Effector CD8-positive, alpha-beta T cell (primary cell): Measurements from ENCODE around the gene DAAM1.

Experiments used
- DNase-seq: peaks from one replicate; lab custom pipeline; 2025; lab: John Stamatoyannopoulos, UW

Gene DAAM1

DNA sequence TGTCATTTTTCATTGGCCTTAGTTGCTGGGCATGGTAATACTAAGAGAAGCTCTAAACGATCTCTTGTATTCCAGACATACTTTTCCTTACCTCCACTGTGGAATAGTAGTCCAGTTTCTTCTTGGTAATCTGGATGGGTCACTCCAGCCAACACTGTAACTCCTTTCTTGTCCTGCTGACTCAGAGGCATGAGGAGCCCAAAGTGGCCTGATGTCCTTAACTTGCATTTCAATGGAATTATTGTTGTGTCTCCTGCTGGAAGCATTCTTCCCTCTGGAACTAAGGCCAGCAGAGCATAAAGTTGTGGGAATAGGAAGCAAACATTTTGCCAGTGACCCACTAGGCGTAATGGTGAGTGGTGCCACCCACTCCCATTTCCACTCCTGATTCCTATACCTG, 33.1 kb downstream of the DAAM1 start:
- no peak for DNase-seq

DNA sequence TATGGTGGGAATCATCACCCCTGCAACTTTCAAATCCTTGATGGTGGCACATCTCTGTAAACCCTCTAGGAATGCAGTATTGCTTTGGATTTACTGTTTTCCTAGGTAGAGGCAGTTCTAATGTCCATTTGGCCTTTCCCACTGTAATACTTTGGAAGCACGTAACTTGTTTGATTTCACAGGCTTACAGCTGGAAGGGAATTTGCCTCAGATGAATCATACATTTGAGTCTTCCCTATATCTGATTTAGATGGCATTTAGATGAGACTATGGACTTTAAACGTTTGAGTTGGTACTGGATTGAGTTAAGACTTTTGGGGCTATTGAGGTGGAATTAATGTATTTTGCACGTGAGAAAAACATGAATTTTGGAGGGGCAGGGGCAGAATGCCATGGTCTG, 35.9 kb downstream of the DAAM1 start:
- DNase-seq, result no peak

DNA sequence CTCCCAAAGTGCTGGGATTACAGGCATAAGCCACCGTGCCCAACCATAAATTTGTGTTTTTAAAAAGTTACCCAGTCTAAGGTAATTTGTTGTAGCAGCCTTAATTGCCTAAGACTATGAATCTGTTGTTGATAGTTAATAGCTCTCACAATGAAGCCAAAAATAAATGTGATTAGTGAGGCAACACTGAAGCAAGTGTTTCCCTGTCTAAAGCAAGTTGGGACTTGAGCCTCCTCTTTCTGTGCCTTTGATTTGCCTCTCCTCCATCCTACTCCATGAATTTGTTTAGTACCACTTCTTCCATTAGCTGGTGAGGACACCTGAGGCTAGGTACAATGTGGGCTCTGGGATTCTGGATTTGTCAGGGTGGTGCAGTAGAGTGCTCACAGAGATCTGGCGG, 36.8 kb downstream of the DAAM1 start:
- DNase-seq, result no peak

GRCh38 chr14:59228421-59228820, 40.0 kb downstream of the DAAM1 start:
- DNase-seq, result no peak

- DNase-seq, result no peak
Measured at GRCh38 chr14:59229653-59230406, 41.4 kb downstream of the DAAM1 start.

- no peak for DNase-seq
Measured at GRCh38 chr14:59236195-59236594, 47.7 kb downstream of the DAAM1 start.

DNA sequence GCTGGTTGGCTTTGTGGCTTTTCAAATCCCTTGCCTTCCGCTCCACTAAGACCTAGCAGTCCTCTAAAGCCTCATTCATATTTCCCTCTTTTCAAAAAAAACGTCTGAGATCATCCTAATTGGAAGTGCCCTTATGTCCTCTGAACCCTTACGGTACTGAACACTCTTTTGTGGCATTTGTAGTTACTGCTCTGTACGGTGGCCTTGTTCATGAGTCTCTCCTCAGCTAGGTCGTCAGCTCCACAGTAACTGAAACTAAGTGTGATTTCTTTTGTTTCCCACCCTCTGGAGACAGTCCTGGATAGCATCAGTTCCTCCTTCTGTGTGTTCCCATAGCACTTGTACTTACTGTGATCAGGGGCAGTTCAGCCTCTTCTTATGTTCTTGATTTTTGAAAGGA, 49.7 kb downstream of the DAAM1 start:
- no peak for DNase-seq

- no peak for DNase-seq
Measured at GRCh38 chr14:59239022-59239421, 50.6 kb downstream of the DAAM1 start.

- no peak for DNase-seq
Measured at GRCh38 chr14:59240356-59240755, 51.9 kb downstream of the DAAM1 start.

GRCh38 chr14:59241121-59241520, 52.7 kb downstream of the DAAM1 start:
- no peak for DNase-seq

DNA sequence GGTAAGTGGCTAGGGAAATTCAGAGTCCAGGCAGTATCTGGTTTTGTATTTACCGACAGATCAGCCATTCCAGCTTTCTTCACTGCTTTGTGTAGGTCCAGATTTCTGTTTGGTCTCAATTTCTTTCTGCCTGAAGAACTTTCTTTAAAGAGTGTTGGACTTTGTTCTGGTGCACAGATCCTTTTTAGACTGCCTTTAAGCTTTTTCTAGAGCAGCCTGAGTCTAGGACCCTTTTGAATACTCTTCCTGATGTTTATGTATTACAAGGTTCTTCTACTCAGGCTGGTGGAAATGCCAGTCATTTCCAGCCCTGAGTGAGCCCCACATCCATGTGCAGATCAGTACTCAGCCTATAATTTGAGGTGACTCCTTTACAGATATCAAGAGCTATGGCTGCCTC, 54.7 kb downstream of the DAAM1 start:
- no peak for DNase-seq

GRCh38 chr14:59244581-59244980, 56.1 kb downstream of the DAAM1 start:
- DNase-seq, result no peak

- DNase-seq, result no peak
Measured at GRCh38 chr14:59245809-59246295, 57.4 kb downstream of the DAAM1 start.

- no peak for DNase-seq
Measured at GRCh38 chr14:59246566-59246965, 58.1 kb downstream of the DAAM1 start.

DNA sequence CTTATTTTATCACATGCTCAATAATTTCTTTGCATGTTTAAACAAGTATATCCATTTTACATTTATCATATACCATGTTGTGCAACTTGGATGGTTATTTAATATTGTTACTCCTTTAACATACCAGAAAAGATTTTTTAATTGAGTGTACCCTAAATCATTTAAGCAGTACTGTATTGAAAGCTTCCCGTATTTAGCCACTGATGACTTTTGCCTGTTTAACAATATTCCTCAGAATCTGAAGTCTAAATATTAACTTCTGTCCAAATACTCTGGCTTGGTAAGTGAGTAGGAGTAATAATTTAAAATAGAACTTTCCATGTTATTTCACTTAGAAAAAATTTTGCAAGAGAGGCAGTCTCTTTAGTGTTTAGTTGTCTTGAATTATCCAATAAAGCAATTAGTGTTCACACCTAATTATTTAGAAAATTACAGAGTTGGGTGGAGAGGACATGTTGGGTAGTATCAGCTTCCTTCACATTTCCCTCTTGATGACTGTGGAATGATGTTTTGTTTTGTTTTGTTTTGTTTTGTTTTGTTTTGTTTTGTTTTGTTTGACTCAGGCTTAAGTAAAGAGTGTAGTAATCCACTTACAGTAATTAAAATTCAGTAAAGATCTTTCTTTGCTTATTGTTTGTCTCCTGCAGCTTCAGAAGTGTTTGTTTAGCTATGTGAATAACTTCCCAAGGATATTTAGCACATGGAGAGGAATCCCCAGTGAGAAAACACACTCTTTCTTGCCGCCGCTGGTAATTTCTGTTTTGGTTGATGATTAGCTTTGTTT, 59.5 kb downstream of the DAAM1 start:
- no peak for DNase-seq

DNA sequence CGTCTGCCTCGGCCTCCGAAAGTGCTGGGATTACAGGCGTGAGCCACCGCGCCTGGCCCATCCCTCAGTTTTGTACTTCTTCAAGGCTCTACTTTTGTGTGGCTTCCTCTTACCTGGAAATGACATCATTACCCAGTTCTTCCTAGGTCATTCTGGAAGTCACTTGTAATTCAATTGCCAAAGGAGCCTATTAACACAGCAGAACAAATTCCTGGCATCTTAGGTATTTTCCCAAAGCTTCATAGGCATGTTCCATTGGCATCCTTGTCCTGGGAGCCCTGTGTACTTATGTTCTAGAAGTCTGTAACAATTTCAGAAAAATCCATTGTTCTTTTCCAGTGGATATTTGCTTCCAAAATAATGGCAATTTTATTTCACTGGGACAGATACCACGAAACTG, 60.6 kb downstream of the DAAM1 start:
- no peak for DNase-seq

- no peak for DNase-seq
Measured at GRCh38 chr14:59251811-59252771, 63.6 kb downstream of the DAAM1 start.

- no peak for DNase-seq
Measured at GRCh38 chr14:59252772-59253500, 64.5 kb downstream of the DAAM1 start.

DNA sequence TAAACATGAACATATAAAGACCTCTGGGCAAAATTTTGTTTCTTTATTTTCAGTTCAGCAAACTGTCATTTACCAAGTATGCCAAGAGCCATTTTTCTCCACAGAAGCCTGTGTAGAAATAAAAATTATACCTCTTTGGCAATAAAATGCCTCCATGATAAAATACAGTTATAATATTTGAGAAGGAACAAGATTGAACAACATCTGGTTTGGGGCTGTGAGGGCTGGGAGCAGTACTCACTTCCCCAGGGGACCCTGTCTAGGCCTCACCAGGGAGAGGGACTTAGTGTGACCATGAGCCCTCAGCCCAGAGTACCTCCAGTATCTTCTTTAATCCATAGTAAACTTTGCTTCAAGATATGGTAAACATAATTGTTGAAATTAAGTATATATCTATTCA, 65.1 kb downstream of the DAAM1 start:
- no peak for DNase-seq

DNA sequence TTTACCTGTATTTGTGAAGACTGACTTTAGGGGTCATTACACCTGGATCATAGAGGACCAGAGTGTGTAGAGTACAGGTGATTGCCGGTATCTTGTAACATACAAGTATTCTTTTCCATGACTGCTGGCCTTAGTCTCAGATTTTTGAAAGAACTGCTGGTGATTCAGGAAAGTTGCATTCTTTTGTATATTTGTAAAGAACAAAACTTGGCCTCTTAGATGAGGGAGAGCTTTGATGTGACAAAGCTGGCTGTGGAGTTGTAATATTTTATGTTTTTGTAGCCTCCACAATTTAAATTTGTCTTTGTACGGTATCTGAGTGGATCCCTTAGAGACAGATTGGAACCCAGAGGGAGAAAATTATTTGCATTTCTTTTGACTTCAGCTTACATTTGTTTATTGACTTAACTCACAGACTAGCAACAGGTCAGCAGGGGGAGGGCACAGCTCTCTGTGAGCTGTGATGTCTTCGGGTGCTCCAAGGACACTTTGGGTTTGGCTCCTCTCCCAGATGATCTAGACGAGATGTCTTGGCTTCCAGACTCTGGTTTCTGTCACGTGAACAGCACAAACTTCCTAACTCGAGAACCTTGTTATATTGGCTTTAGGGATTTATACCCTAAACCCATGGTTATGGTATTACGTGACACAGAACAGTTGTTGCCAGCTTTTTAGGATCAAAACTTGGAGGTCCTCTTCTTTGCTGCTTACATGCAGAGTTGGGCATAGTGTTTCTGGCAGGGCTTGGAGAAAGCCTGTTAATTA, 65.9 kb downstream of the DAAM1 start:
- DNase-seq, result no peak
